HG03520 (cell line): ENCODE data around the gene ZFAND6.
A peak's percentile ranks its signal among the peaks of the same experiment; 100 is the strongest.
"Not testable (repeated sequence)": the region's sequence is repeated elsewhere in the genome, so short reads cannot be mapped to it uniquely, and the experiment has no call there.

ENCODE experiments used
- ATAC-seq: cut with Tn5 transposase; IDR thresholded peaks from one replicate; pipeline ENCODE4 v1.9.1; 2021; ENCODE audit warnings: mild to moderate bottlenecking, moderate library complexity; ENCODE audit not compliant: unreplicated experiment

The ZFAND6 gene

DNA sequence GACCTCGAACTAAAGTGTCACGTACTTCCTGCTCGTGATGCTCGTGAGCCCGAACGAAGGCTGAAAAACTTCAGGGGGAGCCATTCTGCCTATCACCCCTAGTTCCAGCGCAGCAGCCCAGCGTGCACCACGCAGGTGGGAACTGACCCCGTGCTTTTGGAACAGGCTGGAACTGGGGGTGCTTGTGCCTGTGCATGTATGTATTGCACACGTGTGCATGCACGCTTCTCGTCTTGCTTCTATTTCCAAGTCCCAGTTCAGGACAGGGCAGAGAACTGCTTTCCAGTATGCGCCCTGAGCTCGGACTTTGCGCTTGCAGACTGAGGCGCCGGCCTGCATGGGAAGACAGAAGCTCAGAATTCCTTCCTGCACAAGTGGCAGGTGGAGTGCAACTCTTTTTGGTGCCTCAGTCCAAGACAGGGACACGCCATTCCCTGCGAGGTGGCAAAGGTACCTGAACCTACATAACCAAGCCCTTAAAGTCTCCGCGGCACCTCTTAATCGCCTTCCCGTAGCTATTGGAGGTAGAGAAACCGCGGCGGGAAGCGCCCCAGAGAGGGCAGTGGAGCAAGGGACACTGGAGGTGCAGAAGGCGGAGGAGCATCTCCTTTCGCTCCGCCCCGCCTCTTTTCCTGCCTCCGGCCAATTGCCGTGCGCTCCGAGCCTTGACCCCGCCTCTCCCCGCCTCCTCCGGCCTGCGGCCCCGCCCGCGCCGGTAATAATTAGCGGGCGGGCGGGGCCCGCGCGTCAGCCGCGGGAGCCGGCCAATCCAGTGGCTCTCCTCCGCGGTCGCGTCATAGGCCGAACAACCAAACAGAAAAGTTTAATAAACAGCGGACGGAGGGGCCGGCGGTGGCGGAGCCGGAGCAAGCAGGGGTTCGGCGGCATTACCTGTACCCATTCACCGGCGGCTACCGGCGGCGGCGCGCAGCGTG is at the start of gene ZFAND6:
Gene ZFAND6, plus strand, starts transcription at position 826 of the 935 bp plus-strand sequence. CDS start 60,669 bp downstream, outside the sequence.
- peak; percentile 66 for ATAC-seq

DNA sequence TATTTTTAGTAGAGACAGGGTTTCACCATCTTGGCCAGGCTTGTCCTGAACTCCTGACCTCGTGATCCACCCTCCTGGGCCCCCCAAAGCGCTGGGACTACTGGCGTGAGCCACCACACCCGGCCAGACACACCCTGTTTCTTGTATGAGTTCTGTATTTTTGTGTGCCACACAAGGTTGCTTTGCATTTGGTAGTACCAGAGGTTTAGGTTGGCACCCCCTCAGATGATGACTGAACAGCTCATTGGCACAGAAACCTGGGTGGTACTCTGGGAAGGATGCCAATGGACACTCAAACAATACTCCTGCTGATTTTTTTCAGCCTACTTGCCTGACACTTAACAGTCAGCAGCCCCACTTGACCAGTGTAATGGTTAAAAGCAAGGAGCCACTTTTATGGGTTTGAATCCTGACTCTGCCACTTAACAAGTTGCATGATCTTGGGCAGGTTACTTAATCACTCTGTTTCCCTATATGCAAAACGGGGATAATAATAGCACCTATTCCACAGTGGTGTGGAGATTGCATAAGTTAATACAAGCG is 49.3 kb upstream of the ZFAND6 start:
- ATAC-seq = no peak

DNA sequence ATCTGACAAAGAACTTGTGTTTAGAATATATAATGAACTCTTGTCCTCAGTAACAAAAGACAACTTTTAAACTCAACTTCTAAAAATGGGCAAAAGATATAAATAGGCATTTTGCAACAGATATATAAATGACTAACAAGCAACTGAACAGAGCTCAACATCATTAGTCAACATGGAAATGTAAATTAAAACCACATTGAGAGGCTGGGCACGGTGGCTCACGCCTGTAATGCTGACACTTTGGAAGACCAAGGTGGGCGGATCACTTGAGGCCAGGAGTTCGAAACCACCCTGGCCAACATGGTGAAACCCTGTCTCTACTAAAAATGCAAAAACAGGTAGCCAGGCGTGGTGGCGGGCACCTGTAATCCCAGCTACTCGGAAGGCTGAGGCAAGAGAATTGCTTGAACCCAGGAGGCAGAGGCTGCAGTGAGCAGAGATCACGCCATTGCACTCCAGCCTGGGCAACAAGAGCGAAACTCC is 48.4 kb upstream of the ZFAND6 start:
- ATAC-seq = peak; percentile 43

DNA sequence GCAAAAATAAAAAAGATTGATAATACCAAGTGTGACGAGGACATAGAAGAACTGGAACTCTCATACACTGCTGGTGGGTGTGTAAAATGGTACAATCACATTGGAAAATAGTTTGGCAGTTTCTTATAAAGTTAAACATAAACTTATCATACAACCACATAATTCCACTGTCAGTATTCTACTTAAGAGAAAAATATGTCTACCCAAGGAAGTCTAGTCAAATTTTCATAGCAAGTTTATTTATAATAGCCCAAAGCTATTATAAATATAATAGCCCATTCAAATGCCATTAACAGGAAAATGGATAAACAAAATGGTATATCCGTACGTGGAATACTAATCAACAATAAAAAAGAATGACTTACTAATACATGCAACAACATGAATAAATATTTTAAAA is 47.9 kb upstream of the ZFAND6 start:
- ATAC-seq = no peak

DNA sequence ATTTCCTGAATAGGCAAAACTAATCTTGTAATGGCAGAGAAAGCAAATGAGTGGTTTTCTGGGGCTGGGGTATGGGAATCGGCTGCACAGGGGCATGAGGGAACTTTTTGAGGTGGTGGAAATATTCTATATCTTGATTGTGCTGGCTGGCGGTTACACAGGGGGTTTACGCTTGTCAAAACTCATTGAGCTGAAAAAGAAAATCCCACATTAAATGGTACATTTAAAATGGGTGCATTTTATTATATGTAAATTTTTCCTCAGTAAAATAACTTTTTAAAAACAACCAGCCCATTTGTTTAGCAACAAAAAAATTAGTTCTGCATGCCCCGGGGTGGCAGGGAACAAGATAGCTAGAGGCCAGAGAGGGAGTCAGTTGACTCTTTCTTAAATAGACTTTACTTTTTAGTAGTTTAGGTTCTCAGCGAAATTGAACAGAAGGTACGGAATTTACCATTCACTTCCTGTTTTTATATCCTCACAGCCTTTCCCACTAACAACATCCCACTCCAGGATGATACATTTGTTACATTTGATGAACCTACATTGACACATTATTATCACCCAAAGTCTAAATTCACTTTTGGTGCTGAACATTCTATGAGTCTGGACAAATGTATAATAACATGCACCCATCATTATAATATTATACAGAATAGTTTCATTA is 47.3 kb upstream of the ZFAND6 start:
- ATAC-seq = no peak

DNA sequence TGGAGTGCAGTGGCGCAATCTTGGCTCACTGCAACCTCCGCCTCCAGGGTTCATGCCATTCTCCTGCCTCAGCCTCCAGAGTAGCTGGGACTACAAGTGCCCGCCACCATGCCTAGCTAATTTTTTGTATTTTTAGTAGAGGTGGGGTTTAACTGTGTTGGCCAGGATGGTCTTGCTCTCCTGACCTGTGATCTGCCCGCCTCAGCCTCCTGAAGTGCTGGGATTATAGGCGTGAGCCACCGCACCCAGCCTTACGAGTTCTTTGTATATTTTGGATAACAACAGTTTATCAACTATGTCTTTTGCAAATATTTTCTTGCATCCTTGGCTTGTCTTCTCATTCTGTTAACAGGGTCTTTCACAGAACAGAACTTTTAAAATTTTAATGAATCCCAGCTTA is 45.3 kb upstream of the ZFAND6 start:
- ATAC-seq = not testable (repeated sequence)

DNA sequence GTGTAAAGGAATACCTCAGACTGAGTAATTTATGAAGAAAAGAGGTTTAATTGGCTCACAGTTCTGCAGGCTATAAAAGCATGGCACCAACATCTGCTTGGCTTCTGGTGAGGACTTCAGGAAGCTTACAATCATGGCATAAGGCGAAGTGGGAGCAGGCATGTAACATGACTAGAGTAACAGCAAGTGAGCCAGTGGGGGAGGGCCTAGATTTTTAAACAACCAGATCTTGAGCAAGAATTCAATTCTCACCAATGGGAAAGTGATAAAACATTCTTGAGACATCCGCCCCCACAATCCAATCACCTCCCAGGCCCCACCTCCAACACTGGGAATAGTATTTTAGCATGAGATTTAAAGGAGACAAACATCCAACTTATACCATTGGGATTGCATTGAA is 44.3 kb upstream of the ZFAND6 start:
- ATAC-seq = no peak

DNA sequence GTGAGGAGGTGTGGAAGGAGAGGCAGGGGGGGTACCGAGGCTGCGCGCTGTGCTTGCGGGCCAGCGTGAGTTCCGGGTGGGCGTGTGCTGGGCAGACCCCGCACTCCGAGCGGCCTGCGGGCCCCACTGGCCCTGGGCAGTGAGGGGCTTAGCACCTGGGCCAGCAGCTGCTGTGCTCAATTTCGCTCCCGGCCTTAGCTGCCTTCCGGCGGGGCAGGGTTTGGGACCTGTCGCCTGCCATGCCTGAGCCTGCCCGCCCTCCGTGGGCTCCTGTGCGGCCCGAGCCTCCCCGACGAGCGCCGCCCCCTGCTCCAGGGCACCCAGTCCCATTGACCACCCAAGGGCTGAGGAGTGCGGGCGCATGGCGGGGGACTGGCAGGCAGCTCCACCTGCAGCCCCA is 43.0 kb upstream of the ZFAND6 start:
- not testable (repeated sequence) for ATAC-seq

DNA sequence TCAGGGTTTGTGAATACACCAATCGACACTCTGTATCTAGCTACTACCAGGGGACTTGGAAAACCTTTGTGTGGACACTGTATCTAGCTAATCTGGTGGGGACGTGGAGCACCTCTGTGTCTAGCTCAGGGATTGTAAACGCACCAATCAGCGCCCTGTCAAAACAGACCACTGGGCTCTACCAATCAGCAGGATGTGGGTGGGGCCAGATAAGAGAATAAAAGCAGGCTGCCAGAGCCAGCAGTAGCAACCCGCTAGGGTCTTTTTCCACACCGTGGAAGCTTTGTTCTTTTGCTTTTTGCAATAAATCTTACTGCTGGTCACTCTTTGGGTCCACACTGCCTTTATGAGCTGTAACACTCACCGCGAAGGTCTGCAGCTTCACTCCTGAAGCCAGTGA is 42.3 kb upstream of the ZFAND6 start:
- not testable (repeated sequence) for ATAC-seq

DNA sequence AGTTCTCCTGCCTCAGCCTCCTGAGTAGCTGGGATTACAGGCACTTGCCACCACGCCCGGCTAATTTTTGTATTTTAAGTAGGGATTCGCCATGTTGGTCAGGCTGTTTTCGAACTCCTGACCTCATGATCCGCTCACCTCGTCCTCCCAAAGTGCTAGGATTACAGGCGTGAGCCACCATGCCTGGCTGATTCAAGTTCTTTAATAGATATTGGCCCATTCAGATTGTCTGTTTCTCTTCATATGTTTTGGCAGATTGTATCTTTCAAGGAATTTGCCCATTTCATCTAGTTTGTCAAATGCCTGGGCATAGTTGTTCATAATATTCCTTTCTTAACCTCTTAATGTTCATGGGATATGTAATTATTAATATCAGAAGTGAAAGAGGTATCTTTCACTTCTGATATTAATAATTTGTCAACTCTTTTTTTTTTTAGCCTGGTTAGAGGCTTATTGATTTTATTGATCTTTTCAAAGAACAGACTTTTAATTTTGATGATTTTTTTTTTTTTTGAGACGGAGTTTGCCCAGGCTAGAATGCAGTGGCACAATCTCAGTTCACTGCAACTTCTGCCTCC is 40.2 kb upstream of the ZFAND6 start:
- ATAC-seq = no peak

DNA sequence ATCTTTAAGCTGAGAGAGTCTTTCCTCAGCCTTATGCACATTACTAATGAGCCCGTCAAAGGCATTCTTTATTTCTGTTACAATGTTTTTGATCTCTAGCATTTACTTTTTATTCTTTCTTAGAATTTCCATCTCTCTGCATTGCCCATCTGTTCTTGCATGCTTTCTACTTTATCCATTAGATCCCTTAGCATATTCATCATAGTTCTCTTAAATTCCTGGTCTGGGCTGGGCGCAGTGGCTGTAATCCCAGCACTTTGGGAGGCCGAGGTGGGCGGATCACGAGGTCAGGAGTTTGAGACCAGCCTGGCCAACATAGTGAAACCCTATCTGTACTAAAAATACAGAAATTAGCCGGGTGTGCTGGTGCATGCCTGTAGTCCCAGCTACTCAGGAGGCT is 39.3 kb upstream of the ZFAND6 start:
- ATAC-seq = not testable (repeated sequence)

DNA sequence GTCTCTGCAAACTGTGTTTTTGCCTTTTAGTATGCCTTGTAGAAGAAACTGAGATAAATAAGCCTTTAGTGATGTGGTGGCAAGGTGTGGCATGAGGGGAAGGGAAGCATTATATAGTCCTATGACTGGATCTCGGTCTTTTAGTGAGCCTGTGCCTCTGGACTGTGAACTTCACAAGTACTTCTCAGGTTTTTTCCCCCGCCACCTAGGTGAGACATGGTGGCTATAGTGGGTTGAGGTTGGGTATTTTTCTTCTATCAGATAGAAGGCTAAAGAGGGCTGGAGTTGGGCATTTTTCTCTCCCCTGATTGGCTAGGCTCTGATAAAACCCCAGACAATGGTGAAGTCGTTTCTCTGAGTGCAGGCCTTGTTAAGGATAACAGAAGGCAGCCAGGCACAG is 38.7 kb upstream of the ZFAND6 start:
- ATAC-seq = no peak

DNA sequence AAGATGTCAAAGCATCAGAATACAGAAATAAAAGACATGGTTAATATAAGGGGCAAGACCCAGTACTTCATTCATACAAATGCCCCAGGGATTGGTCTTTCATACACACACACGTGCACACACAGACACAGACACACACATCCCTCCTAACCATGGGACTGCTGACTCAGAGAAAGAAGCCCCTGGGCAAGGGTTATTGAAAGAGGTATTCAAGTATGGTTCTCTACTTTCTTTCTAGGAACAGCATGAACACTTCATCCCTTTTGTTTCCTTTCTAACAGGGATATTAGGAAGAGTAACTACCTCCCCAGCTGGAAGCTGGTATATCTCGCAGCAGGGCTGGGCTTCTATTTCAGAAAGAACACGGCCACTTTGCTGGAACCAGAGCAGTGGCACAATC is 33.2 kb upstream of the ZFAND6 start:
- no peak for ATAC-seq

DNA sequence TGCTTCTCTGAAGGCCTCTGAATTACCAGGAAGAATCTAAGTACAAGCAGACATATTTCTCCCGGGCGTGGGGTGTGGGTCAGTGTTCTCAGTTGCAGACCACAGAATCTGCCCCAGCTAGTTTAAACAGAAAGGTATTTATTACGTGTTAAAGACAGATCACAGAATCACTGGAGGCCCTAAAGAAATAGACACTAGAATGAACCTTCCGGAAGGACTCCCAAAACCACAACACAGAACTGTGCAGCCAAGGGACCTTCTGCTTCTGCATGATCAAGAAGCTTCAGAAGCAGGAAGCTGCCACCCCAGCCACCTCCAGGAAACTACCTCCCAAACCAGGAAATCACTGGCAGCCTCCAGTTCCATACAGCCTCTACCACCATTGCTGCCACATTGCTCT is 32.7 kb upstream of the ZFAND6 start:
- no peak for ATAC-seq

DNA sequence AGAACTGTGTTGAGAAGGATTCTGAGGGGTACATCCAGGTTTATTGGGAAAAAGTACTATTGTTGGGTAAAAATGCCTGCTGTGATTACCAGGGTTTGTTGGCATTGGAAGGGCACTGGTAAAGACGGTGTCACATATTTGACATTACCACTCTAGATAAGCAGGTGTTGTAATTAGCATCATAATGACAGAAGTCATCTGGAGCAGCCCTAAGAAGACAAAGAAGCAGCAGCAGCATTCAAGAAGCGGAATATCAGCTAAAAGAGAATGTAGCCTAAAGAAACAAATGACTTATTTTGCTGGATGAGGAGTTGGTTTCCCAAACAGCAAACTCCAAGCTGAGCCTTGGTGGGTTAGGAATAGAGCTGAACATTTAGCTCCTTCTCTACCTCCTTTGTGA is 30.5 kb upstream of the ZFAND6 start:
- ATAC-seq = no peak

DNA sequence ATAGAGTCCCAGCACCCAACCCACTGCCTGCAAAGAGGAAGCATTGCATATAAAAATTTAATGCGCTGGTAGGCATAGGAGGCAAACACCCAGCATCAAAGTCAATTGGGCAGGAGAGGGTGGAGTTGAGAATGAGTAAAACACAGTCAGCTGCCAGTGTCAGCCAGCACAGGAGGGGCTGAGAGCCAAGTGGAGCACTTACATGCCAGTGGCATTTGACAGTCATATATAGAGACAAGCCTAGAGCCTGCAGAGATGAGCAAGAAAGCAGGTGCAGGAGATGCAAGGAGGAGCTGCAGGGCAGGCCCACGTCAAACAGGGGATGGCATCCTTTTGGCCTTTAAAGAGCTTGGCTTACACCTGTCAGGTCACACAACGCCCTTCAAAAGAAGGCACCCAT is 27.6 kb upstream of the ZFAND6 start:
- no peak for ATAC-seq

DNA sequence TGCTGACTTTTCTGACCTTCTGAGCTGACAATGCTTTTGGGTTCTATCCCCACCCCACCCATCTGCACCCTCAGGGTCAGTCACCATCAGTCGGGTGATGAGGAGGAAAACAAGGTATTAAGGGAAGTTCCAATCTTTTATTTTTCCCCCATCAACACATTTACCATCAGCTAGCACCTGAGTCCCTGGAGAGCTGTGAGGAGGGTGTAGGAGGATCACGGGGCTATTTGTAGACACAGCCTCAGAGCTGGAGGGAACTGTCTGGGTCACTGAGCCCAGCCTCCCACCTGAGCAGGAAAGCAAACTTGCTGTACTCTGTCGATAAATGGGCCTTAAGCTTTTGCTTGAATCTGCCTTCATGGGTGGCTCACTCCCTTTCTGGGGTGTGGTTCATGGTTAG is 24.8 kb upstream of the ZFAND6 start:
- ATAC-seq = no peak

DNA sequence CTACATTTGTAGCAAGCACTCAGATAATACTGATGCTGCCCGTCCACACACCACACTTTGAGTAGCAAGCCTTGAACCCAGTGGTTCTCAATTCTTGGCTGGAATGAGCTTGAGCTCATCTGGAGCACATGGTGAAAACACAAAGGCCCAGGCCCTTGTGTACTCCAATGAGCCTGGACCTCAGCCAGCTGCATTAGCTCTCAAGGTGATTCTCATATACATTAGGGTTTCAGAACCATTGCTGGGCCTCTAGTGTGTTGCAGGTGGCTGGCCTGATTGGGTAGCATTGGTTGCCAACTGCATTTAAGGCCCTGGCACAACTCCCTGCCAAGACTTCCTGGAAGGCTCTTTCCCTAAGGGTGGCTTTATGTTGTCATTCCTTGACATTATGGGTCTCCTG is 23.4 kb upstream of the ZFAND6 start:
- ATAC-seq = no peak

DNA sequence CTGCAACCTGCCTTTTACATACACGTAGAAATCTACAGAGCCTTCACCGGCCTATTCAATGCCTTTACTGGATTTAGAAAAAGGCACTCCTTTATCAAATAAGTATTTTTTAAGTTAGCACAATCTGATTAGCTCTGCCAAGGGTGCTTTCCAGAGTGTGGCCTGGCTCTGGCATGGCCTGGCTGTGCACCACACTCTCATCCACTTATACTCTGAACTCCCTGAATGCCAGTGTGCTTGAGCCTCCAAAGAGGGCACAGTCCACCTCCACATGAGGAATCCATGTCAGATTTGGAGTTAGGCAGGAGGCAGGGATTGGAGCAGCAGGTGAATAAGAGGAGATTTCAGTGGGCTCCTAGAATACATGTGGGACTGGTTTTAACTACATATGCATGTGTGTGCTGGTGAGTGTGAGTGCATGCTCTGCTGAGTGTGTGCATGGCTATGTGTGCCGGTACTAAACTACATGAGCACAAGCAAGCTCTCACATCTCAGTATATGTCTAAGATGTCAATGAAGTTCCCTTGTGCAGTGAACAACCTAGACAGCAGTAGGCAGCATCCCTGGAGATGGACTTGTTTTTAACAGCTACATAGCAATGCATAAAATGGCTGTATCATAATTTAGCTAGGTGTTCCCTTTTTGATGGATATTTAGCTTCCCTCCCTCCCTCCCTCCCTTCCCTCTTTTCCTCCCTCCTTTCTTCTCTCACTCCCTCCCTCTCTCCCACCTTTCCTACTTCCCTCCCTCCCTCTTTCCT is 17.8 kb upstream of the ZFAND6 start:
- ATAC-seq = no peak

DNA sequence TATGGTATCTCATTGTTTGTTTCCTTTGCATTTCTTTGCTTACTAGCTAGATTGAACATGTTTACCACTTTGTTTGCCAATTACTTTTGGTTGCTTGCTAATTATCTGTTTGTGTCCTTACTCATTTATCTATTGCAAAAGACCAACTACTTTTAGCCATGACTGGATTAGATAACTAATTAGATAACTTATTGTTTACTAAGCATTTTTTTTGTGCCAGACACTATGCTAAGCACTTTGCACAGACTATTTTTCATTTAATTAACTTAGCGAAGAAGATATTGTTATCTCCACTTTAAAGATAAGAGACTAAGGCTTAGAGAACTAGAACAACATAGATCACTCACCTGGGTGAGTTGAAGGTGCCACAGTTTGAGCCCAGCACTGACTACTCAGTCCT is 16.9 kb upstream of the ZFAND6 start:
- ATAC-seq = no peak

DNA sequence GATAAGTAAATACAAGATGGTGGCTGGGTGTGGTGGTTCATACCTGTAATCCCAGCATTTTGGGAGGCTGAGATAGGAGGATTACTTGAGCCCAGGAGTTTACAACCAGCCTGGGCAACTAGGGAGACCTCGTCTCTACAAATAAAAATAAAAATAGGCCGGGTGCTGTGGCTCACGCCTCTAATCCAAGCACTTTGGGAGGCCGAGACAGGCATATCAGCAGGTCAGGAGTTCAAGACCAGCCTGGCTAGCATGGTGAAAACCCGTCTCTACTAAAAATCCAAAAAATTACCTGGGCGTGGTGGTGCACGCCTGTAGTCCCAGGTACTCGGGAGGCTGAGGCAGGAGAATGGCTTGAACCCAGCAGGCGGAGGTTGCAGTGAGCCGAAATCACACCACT is 14.3 kb upstream of the ZFAND6 start:
- ATAC-seq = not testable (repeated sequence)
